M059J (cell line): ENCODE results near the gene KCNA5. TPM values are rescaled to one million over a fixed set of nuclear protein-coding genes. Genes with fewer than 3 reads are reported as not detected.
A peak's percentile ranks its signal among the peaks of the same experiment; 100 is the strongest.

ENCODE experiments used
- DNase-seq: peaks from one replicate; pipeline ENCODE4 v3.0.0-alpha.2; 2012; ENCODE audit warnings: low read depth
- total RNA-seq: library from RNA; depleted of rRNA; stranded (reverse); fragments of >200 nt; shearing (Covaris generic); gene quantifications from 2 replicates; pipeline ENCODE4 v1.2.3, GENCODE V29; 2014; rRNA removed

The KCNA5 gene
- not detected in 2 replicates for total RNA-seq

GRCh38 chr12:5043589-5044419 is at the start of gene KCNA5:
Gene KCNA5 (plus strand): TSS chr12:5043879. CDS start chr12:5044148, 269 bp downstream.
- no peak for DNase-seq

- no peak for DNase-seq
Observed at GRCh38 chr12:4994622-4995021, 49.1 kb upstream of the KCNA5 start.

GRCh38 chr12:4996714-4997113 is 47.0 kb upstream of the KCNA5 start:
- no peak for DNase-seq

GRCh38 chr12:4997939-4998338 is 45.7 kb upstream of the KCNA5 start:
- DNase-seq, result peak; percentile 94

- peak; percentile 7 for DNase-seq
Observed at GRCh38 chr12:5000204-5000603, 43.5 kb upstream of the KCNA5 start.

- DNase-seq, result no peak
Observed at GRCh38 chr12:5000658-5001385, 42.9 kb upstream of the KCNA5 start.

- peak; percentile 60 for DNase-seq
Observed at GRCh38 chr12:5003025-5003666, 40.5 kb upstream of the KCNA5 start.

GRCh38 chr12:5008661-5009060 is 35.0 kb upstream of the KCNA5 start:
- no peak for DNase-seq

GRCh38 chr12:5010151-5010550 is 33.5 kb upstream of the KCNA5 start:
- no peak for DNase-seq

GRCh38 chr12:5012337-5012736 is 31.3 kb upstream of the KCNA5 start:
- DNase-seq, result no peak

GRCh38 chr12:5013266-5013730 is 30.4 kb upstream of the KCNA5 start:
- DNase-seq, result peak; percentile 18

GRCh38 chr12:5014269-5014668 is 29.4 kb upstream of the KCNA5 start:
- DNase-seq, result no peak

- no peak for DNase-seq
Observed at GRCh38 chr12:5015711-5016492, 27.8 kb upstream of the KCNA5 start.

- no peak for DNase-seq
Observed at GRCh38 chr12:5016526-5016925, 27.2 kb upstream of the KCNA5 start.

- no peak for DNase-seq
Observed at GRCh38 chr12:5017638-5018348, 25.9 kb upstream of the KCNA5 start.

- DNase-seq, result no peak
Observed at GRCh38 chr12:5018677-5019076, 25.0 kb upstream of the KCNA5 start.

GRCh38 chr12:5022025-5022424 is 21.7 kb upstream of the KCNA5 start:
- no peak for DNase-seq

- DNase-seq, result peak; percentile 42
Observed at GRCh38 chr12:5022465-5023061, 21.1 kb upstream of the KCNA5 start.

- no peak for DNase-seq
Observed at GRCh38 chr12:5023842-5024241, 19.8 kb upstream of the KCNA5 start.

GRCh38 chr12:5026342-5026938 is 17.2 kb upstream of the KCNA5 start:
- DNase-seq, result no peak
